HG03159 (cell line): Measurements from ENCODE around the gene PARK7.
"Not testable (repeated sequence)": the region's sequence is repeated elsewhere in the genome, so short reads cannot be mapped to it uniquely, and the experiment has no call there.

ENCODE experiments used
- ATAC-seq: cut with Tn5 transposase; IDR thresholded peaks from one replicate; pipeline ENCODE4 v1.9.1; 2021; ENCODE audit warnings: mild to moderate bottlenecking, moderate library complexity; ENCODE audit not compliant: unreplicated experiment

The PARK7 gene

DNA sequence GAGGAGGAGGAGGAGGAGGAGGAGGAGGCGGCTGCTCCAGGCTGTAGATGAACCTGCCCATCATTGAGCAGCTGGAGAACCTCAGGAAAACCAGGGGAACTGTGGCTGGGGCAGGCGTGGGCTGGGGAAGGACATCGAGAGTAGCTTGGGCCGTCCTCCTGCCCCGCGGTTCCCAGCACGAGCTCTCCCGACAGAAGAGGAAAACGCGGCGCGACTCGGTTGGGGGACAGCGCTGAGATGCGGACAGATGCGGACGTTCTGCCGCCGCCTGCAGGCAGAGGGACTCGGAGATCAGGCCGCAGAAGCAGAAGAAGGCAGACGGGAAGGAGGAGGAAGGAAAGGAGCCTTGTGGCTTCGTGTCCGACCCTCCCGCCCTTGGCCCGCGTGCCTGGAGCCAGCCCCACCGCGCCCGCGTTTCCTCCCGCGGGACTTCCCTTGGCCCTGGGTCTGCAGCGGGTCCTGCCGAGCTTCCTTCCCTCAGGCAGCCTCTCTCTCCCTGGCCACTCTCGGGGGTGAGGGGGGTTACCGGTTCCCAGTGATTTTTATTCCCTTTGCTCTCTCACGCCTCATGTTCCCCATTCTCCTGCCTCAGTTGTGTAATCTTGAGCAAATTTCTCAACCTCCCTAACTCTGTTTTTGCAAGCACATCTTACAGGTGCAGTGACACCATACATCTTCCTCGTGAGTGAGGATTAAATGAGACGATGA, 19.1 kb upstream of the PARK7 start:
- no peak for ATAC-seq

DNA sequence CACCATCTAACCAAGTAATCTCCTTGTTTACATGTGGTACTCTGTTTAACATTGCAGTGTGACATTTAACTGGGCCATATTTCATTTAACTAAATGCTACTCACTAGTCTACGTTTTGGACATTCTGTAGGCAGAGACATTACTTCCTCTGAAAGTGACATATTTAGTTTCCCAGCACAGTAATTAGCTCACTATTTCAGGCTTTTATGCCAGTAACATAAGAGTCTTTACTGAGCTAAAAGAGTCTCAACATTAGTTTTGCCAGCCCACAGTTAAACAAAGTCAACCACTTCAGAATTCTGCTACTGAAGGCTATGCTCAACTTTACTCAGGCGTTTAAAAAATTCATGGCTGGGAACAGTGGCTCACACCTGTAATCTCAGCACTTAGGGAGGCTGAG, 18.3 kb upstream of the PARK7 start:
- no peak for ATAC-seq

DNA sequence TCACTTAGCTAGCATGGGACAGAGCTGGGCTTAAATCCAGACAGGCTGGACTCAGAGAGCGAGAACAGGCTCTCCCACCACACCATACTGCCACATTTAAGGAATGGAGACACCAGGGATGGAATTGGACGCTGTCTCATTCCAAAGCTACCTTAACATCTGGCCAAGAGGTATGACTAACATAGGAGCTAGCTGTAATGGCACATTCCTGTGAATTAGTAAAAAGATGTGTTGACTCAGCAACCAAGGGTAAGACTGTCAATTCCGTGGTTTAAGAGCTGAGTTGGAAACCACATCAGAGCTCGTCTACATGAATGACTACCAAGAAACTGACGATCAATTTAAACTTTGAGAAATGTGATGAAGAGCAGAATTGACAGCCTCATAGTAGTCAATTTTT, 12.6 kb upstream of the PARK7 start:
- no peak for ATAC-seq

DNA sequence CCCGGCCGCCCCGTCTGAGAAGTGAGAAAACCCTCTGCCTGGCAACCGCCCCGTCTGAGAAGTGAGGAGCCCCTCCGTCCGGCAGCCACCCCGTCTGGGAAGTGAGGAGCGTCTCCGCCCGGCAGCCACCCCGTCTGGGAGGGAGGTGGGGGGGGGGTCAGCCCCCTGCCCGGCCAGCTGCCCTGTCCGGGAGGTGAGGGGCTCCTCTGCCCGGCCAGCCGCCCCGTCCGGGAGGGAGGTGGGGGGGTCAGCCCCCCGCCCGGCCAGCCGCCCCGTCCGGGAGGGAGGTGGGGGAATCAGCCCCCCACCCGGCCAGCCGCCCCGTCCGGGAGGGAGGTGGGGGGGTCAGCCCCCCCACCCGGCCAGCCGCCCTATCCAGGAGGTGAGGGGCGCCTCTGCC, 8.7 kb upstream of the PARK7 start:
- not testable (repeated sequence) for ATAC-seq

DNA sequence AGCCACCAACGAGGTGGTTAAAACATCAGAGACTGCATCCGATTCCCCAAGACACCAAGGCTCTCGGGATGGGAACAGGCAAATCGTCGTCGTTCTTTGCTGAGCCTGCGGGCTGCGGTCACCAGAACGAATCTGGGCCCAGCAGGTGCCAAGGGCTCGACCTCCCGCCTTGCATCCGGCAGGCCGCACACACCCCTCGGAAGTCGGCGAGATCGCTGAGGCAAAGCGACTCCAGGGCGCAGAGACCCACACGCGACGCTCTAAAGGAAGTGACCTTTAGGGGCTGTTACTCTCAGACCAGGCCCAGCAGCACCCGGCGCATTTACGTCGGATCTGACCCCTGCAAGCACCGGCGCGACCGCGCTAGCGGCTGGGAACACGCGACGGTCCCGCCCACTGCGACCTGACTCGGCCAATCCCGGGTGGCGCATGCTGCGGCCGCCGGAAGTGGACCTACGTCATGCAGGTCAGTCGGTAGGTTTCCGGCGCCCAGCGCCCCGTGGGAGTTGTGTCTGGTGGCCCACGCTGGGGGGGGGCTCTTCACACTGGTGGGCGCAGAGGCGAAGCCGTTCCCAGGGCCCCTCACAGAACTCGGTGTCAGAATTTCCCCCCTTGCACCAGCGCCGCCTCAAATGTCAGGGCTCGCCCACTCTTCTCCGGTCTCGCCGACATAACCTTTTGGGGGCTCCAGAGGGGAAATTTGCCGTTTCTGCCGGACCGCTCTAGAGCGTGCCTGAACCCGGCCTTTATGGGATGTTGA, 7.5 kb upstream of the PARK7 start:
- peak; percentile 94 for ATAC-seq

DNA sequence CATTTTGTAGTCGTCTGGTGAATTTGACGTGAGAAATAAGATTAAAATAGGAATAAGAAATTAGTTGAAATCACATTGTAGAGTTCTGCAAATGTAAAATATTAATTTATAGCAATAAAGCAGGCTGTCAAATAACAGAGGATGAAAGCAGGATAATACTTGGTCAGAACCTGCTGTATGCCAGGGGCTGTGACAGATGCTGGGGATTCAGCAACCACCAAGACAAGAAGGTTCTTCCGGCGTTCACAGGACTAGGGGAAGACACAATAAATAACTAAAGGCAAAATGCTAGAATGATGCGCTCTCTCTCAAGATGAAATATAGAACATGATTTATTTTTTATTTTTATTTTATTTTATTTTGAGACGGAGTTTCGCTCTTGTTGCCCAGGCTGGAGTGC, 6.8 kb upstream of the PARK7 start:
- ATAC-seq = no peak

DNA sequence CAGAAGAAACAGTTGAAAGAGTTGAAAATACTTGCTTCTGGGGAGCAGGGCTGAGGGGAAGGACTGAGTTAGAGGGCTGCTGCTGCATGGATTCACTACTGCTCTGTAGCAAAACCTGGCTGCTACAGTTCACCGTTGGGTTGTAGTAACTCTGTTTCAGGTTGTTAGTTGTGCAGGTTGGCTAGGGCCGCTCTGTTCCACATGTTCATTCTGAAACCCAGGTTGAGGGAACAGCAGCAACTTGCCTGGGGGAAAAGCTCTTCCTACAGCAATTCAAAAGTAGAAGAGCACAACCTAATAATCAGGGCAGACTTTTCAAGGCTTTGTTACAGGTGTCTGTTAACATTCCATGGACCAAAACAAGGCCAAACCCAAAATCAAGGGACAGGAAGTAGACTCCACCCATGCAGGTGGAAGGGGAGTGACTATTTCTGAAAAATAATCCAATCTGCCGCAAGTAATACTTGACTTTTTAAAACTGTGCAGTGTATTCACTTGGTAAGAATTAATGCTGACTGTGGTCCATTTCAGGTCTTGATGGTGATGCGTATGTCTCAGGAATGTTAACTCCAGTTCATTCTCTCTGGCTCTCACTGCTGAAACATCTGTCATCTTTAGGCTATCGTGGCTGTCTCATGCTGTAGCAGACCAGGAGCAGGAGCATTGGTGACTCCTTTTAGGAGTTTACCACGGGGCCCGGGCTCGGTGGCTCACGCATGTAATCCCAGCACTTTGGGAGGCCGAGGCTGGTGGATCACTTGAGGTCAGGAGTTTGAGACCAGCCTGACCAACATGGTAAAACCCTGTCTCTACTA, 5.1 kb upstream of the PARK7 start:
- ATAC-seq = no peak

DNA sequence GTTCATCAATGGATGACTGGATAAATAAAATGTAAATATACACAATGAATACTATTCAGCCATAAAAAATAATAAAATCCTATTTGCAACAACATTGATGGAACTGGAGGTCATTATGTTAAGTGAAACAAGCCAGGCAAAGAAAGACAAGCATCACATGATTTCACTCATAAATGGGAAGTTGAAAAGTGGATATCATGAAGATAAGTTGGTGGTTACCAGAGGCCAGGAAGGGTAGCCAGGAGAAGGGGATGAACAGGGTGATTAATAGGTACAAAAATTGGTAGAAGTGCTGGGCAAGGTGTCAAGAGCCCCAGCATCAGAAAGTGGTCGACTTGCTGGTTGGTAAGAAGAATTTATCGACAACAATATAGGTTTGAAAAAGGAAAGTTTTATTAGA, 1.3 kb upstream of the PARK7 start:
- ATAC-seq = no peak

DNA sequence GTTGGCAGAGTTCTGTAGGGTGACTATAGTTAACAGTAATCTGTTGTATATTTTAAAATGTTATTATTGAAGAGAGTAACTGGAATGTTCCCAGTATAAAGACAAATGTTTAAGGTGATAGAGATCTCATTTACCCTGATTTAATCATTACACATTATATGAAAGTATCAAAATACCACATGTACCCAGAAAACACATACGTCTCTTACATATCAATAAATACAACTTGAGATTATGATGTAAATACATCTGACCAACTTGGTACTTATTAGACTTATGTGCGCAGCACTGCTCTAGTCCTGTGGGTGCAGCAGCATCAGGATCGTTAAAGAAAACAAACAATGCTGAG, 670 bp upstream of the PARK7 start:
- ATAC-seq = no peak

DNA sequence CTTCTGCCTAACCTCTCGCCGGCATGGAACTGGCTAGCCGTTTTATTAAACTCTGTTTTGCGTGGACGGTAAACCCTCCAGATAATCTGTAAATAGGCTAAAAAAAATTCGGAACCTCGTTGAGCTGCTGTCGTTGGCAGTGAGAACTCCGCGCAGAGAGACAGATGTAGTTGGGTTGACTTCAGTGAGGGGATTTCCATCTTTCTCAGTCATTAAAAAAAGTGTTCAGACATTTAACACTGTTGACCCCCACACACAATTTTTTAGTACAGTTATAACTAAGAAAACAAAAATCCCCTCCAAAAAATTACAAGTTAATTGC, 464 bp downstream of the PARK7 start:
- ATAC-seq = peak; percentile 6

DNA sequence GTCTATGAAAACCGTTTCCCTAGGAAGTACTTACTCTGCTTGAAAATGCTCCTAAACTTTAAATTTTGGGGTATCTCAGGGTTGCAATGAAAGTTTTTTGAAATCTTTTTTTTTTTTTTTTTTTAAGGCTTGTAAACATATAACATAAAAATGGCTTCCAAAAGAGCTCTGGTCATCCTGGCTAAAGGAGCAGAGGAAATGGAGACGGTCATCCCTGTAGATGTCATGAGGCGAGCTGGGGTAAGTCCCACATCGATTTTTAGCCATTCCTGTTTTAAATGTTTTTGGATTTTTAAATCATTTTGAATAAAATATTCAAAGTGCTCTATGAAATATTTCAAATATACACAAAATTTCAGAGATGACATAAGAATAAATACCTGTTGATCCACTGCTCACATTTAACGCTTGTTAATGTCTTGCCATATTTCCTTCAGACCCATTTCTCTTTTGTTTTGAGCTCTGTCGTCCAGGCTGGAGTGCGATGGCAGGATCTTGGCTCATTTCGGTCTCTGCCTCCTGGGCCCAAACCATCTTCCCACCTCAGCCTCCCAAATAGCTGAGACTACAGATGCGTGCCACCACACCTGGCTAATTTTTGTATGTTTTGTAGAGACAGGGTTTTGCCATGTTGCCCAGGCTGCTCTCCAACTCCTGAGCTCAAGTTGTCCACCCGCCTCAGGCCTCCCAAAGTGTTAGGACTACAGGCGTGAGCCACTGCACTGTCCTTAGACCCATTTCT, 1.3 kb downstream of the PARK7 start:
- ATAC-seq = no peak

DNA sequence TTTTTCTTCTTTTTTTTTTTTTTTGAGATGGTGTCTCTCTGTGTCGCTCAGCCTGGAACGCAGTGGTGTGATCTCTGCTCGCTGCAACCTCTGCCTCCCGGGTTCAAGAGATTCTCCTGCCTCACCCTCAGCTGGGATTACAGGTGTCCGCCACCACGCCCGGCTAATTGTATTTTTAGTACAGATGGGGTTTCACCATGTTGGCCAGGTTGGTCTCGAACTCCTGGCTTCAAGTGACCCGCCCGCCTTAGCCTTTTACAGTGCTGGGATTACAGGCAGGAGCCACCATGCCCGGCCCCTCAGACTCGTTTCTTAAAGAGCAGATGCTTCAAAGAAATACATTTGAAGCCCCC, 1.8 kb downstream of the PARK7 start:
- not testable (repeated sequence) for ATAC-seq

DNA sequence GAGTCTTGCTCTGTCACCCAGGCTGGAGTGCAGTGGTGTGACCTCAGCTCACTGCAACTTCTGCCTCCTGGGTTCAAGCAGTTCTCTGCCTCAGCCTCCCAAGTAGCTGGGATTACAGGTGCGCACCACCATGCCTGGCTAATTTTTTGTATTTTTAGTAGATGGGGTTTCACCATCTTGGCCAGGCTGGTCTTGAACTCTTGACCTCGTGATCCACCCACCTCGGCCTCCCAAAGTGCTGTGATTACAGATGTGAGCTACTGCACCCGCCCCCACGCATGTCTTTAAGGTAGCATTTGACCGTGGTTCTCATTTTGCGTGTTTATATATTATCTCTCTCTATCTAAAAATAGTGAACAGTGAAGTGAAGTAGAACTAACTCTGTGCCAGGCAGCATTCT, 2.3 kb downstream of the PARK7 start:
- ATAC-seq = not testable (repeated sequence)

DNA sequence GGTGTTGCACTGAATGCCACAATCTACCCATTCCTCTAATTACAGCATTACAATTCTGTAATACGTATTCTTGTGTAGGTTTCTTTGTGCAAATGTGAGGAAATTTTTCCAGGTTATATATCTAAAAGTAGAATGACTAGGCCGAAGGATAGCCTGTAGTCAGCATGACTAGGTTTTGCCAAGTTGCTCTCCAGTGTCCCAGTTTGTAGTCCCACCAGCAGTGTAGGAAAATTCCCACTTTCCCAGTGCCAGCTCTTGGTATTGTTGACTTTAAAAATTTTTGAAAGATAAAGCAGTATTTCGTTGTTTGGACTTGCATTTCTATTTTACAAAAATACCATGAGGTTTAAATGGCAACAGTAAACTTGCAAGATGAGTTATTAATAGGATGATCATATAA, 3.0 kb downstream of the PARK7 start:
- no peak for ATAC-seq

DNA sequence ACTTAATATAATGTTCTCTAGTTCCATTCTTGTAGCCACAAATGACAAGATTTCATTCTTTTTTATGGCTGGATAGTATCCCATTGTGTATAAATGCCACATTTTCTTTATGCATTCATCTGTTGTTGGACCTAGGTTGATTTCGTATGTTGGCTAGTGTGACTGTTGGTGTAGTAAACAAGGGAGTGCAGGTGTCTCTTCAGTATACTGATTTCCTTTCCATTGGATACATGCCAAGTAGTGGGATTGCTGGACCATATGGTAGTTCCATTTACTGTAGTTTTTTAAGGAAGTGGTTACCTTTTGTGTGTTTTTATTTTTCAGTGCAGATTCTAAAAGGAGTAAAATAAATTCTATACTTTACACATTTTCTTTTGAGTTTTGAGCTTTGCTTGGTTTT, 5.7 kb downstream of the PARK7 start:
- no peak for ATAC-seq

DNA sequence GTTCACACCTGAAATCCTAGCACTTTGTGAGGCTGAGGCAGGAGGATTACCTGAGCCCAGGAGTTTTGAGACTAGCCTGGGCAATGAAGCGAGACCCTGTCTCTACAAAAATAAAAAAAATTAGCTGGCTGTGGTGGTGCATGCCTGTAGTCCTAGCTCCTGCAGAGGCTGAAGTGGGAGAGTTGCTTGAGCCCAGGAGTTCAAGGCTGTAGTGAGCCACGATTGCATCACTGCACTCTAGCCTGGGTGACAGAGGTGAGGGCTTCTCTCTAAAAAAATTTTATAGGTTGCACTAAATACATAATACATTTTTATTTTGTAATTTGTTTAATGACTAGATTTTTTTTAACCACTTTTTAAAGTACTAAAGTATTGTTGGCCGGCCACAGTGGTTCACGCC, 6.1 kb downstream of the PARK7 start:
- no peak for ATAC-seq

DNA sequence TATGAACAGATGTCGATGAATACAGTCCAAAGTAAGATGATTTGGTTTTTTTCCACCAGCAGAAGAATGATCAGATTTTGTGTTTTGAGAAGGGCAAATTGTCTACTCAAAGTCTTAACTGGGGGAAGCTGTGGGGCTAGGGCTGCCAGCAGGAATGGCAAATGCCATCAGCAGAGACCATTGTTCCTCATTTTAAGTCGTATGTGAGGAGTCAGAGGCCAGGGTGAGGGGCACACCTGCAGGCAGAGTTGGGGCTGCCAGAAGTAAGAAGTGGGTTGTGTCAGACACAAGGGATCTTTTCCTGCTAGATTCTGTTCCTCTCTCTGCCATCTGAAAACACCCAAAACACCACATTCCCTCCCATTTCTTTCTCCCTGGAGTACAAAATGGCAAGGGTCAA, 8.7 kb downstream of the PARK7 start:
- ATAC-seq = no peak

DNA sequence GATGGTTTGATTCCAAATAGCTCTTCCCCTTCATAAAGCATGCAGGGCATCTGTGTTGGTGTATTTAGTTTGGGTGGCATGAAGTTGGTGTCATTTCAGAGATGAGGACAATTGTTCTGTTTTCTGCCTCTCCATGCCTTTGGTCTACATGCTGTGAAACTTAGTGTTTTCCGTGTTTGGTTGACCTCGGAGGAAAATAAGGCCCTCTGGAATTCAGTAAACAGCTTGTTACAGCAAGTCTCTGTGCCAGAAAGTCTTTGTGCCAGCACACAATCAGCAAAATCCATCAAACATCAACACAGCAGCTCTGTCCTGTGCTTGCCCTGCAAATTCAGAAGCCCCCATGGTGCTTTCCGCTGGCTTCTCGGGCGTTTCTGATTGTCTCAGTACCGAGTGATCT, 9.5 kb downstream of the PARK7 start:
- ATAC-seq = no peak

DNA sequence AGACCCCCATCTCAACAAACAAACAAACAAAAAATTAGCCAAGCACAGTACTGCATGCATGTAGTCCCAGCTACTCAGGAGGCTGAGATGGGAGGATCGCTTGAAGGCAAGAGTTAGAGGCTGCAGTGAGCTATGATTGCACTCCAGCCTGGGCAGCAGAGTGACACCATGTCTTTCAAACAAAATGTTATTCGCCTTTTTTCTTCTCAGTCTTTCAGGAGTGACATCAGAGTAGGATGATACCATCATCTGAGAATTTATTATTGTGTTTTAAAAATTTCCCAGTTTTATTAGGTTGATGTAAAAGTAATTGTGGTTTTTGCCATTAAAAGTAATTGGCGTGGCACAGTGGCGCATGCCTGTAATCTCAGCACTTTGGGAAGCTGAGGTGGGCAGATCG, 10.8 kb downstream of the PARK7 start:
- ATAC-seq = no peak

DNA sequence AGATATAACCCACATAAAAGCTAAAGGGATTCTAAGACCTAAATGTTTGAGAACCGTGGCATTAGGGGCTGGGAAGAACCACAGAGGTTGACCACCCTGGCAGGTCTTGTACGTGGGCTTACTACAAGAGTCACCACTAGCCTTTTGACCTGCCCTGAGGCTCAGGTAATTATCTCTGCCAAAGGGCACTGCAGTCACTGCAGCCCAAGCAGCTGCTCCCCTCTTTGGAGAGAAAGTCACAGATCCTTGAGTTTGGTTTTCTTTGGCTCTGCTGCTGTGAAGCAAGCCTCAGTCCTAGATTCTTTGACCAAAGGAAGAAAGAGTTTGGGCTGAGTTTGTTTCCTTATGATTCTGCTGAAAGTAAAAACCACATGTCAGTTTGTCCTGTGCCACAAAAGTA, 11.6 kb downstream of the PARK7 start:
- ATAC-seq = no peak

DNA sequence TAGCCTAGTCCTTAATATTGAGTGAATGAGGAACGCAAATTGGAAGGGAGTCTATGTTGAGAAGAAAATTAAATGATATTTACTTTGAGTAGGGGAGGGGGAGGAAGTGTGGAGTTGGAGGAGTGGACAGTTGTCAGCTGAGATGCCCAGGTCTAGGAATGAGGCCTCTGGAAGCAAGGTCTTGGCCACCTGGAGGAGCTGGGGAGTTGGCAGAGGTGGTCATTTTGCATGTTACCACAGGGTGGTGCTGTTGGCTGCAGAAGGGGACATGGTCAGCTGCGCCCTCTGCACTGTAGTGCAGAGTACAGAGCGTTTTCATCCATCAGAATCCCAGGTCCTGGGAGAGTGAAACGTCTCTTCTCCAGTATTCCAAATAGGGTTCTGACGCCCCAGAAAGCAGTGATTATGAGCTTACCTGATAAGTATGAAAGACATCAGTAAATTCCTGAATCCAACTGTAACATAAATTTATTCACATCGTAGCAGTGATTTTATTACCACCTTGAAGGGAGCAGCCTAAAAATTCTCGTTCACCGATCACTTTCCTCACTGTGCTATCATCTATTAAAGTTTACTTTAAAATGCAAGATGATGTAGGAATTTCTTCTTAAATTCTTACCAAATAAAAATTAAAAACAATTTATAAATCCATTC, 13.8 kb downstream of the PARK7 start:
- ATAC-seq = no peak
